NCI-H2196 (cell line): Measurements from ENCODE around the gene IRF6.
A peak's percentile ranks its signal among the peaks of the same experiment; 100 is the strongest.

ENCODE experiments used
- DNase-seq: peaks from one replicate; lab custom pipeline; 2025; ENCODE audit not compliant: unreplicated experiment; lab: John Stamatoyannopoulos, UW

Gene IRF6

GRCh38 chr1:209761011-209761635 is 44.8 kb downstream of the IRF6 start:
- DNase-seq, result no peak

GRCh38 chr1:209759829-209760359 is 46.0 kb downstream of the IRF6 start:
- no peak for DNase-seq

- no peak for DNase-seq
These were observed 47.5 kb downstream of the IRF6 start for GRCh38 chr1:209758400-209758799.

GRCh38 chr1:209756615-209757445 is 49.1 kb downstream of the IRF6 start:
- DNase-seq, result no peak

- DNase-seq, result no peak
These were observed 49.9 kb downstream of the IRF6 start, which contains the start of gene TRAF3IP3 for GRCh38 chr1:209755926-209756614. Gene TRAF3IP3 (plus strand): TSS chr1:209756053. CDS start chr1:209760040, 3,987 bp downstream.

GRCh38 chr1:209755256-209755655 is 50.7 kb downstream of the IRF6 start:
- DNase-seq, result no peak

GRCh38 chr1:209752890-209753289 is 53.1 kb downstream of the IRF6 start:
- no peak for DNase-seq

- DNase-seq, result no peak
These were observed 54.2 kb downstream of the IRF6 start for GRCh38 chr1:209751627-209752231.

- no peak for DNase-seq
These were observed 56.1 kb downstream of the IRF6 start for GRCh38 chr1:209749670-209750323.

- DNase-seq, result no peak
These were observed 56.7 kb downstream of the IRF6 start for GRCh38 chr1:209749205-209749604.

GRCh38 chr1:209748620-209749019 is 57.3 kb downstream of the IRF6 start:
- no peak for DNase-seq

GRCh38 chr1:209747580-209748262 is 58.2 kb downstream of the IRF6 start:
- DNase-seq, result no peak

GRCh38 chr1:209746451-209747165 is 59.3 kb downstream of the IRF6 start:
- DNase-seq, result peak; percentile 13

- peak; percentile 52 for DNase-seq
These were observed 62.8 kb downstream of the IRF6 start for GRCh38 chr1:209743145-209743482.

GRCh38 chr1:209742409-209743144 is 63.4 kb downstream of the IRF6 start:
- no peak for DNase-seq

GRCh38 chr1:209741889-209742288 is 64.1 kb downstream of the IRF6 start:
- DNase-seq, result no peak

GRCh38 chr1:209741193-209741592 is 64.7 kb downstream of the IRF6 start:
- no peak for DNase-seq

GRCh38 chr1:209738270-209738669 is 67.7 kb downstream of the IRF6 start:
- DNase-seq, result no peak

- DNase-seq, result no peak
These were observed 68.8 kb downstream of the IRF6 start for GRCh38 chr1:209737118-209737505.
